Transverse colon (tissue), 4 donors: ENCODE results near the gene TLR5. TPM values are rescaled to one million over a fixed set of nuclear protein-coding genes. Genes with fewer than 3 reads are reported as not detected.
A peak's percentile ranks its signal among the peaks of the same experiment; 100 is the strongest.

Experiments used
- DNase-seq: peaks from one replicate; pipeline ENCODE4 v3.0.0-alpha.2; 2019
- H3K27ac ChIP-seq, 4 donors: fragments of 200-600 bp; sonication (generic); 2 replicates each; pipeline ENCODE4 v1.5.1; 2016 to 2018; ENCODE audit warnings: inconsistent platforms in 4 of 4
- H3K27me3 ChIP-seq: fragments of 200-600 bp; sonication (generic); 2 replicates; pipeline ENCODE4 v1.5.1; 2017; ENCODE audit warnings: inconsistent platforms
- H3K36me3 ChIP-seq, 4 donors: fragments of 200-600 bp; sonication (generic); 2 replicates each; pipeline ENCODE4 v1.5.1; 2017 to 2019; ENCODE audit warnings: inconsistent platforms in 4 of 4
- H3K4me1 ChIP-seq, 4 donors: fragments of 200-600 bp; sonication (generic); 2 replicates each; pipeline ENCODE4 v1.5.1; 2017 to 2020; ENCODE audit warnings: inconsistent platforms in 4 of 4
- H3K4me3 ChIP-seq, 4 donors: fragments of 200-600 bp; sonication (generic); 1 replicate in 1 of 4; 2 replicates in 3 of 4; pipeline versions ENCODE4 v1.5.1 to v1.6.1; 2017 to 2019; ENCODE audit warnings: inconsistent platforms in 4 of 4
- H3K9me3 ChIP-seq, 2 donors: fragments of 200-600 bp; sonication (generic); 2 replicates each; pipeline ENCODE4 v1.5.1; 2017 to 2019; ENCODE audit warnings: inconsistent platforms in 2 of 2
- CTCF ChIP-seq, 5 experiments: fragments of 200-600 bp in 3 of 5; fragments of 450-650 bp in 2 of 5; sonication (generic) in 3 of 5; IDR thresholded peaks; 1 replicate in 2 of 5; 2 replicates in 3 of 5; pipeline ENCODE4 v1.5.1; 2016 to 2017; ENCODE audit warnings: antibody characterized with exemption in 5 of 5, inconsistent platforms in 3 of 5, mild to moderate bottlenecking in 2 of 5, moderate library complexity in 1 of 5
- EP300 ChIP-seq: sonication (generic); formaldehyde crosslinking; IDR thresholded peaks from one replicate; pipeline ENCODE4 v1.6.1; 2017; ENCODE audit warnings: antibody characterized with exemption, low read depth
- POLR2A ChIP-seq: fragments of 450-650 bp; IDR thresholded peaks from one replicate; pipeline ENCODE4 v1.6.1; 2016; ENCODE audit warnings: antibody characterized with exemption, mild to moderate bottlenecking, moderate library complexity
- POLR2AphosphoS5 ChIP-seq, 3 donors: sonication (generic); formaldehyde crosslinking; IDR thresholded peaks; one replicate each; pipeline ENCODE4 v1.6.1; 2016; ENCODE audit warnings: antibody characterized with exemption in 3 of 3
- WGBS, 2 donors: methylation state at CpG; one replicate each; pipeline ENCODE4 v1.1.5; 2018; ENCODE audit warnings: low coverage in 1 of 2; 5-methylcytosine and 5-hydroxymethylcytosine counted together
- in situ Hi-C, 4 donors: fragments of 200-750 bp; cut with MboI; loops; one replicate each; pipeline versions ENCODE4 v1.15.0 to v1.15.1; 2017; ENCODE audit warnings: low sequenced_read_pairs in 3 of 4, low pct_ligation_motif_present in 1 of 4, low pct_unique_long_range_greater_than_20kb in 1 of 4
- intact Hi-C: fragments of 100-400 bp; cut with DNase I; formaldehyde crosslinking; loops from one replicate; pipeline ENCODE4 v1.15.1; 2023; ENCODE audit warnings: low total_unique reads
- total RNA-seq, 4 donors: library from RNA; depleted of rRNA; stranded (reverse); fragments of >200 nt; gene quantifications; one replicate each; pipeline ENCODE4 v1.1.0, GENCODE V29; 2016

TLR5 gene
- total RNA-seq, 4 donors from 2014 or later, result 1.9 to 9.4 (median 3.8) TPM; not detected in 1

- H3K4me1 ChIP-seq, result peaks cover 0 to 19% (median 10%) of the 10 kb centered on the region in 4 donors
- intact Hi-C loops, result loop anchor here (10.0 kb wide), 1 partner anchor 328 kb away; no protein-coding TSS in a partner anchor
- no peak for TF ChIP-seq EP300
- no peak for TF ChIP-seq POLR2A
- no peak for TF ChIP-seq POLR2AphosphoS5 (IDR thresholded peaks at IDR 0.05)
- no peak for TF ChIP-seq CTCF (IDR thresholded peaks at IDR 0.05)
- no peaks in the 10 kb centered on the region for H3K27me3 ChIP-seq
- peak overlapping the region in 1 of 4 donors; percentile 87 for H3K27ac ChIP-seq
- no peaks in the 10 kb centered on the region for H3K36me3 ChIP-seq
- no peak for DNase-seq
- WGBS, 2 donors, result 87 to 88% methylated on average over 3 to 8 of the region's 8 CpGs
- in situ Hi-C loops, result loop anchor here in 2 of 4 donors (10.0 kb wide), 1 partner anchor 288 kb away; no protein-coding TSS in a partner anchor
- no peaks in the 10 kb centered on the region for H3K9me3 ChIP-seq
- no peak overlapping the region for H3K4me3 ChIP-seq
These were observed 60.1 kb downstream of the TLR5 start for GRCh38 chr1:223082914-223083313.

GRCh38 chr1:223081181-223081994, 61.7 kb downstream of the TLR5 start:
- no peaks in the 10 kb centered on the region for H3K36me3 ChIP-seq
- in situ Hi-C loops (loop anchor here in 2 of 4 donors (10.0 kb wide), 1 partner anchor 287 kb away; no protein-coding TSS in a partner anchor), intact Hi-C loops (loop anchor here (1.0 to 10.0 kb wide), 2 partner anchors 290 to 327 kb away; no protein-coding TSS in a partner anchor)
- H3K9me3 ChIP-seq, result no peaks in the 10 kb centered on the region
- H3K27me3 ChIP-seq, result no peaks in the 10 kb centered on the region
- peak overlapping the region; percentile 17 to 49 (median 25) for H3K4me3 ChIP-seq
- WGBS, 2 donors, result 5% methylated on average over 28 of the region's 33 CpGs; no CpG with 5 or more reads in 1 of the 2 donors
- H3K4me1 ChIP-seq, result peaks cover 0 to 12% (median 3%) of the 10 kb centered on the region in 4 donors
- peak overlapping the region; percentile 60 to 76 (median 64) for H3K27ac ChIP-seq
- peak; percentile 85 for DNase-seq
- TF ChIP-seq POLR2AphosphoS5 (IDR thresholded peaks at IDR 0.05) (peak in 1 of 3 donors; percentile 23), CTCF (IDR thresholded peaks at IDR 0.05) (peak; percentile 92 to 97 (median 94)), POLR2A (no peak)

GRCh38 chr1:223079498-223079897, 63.5 kb downstream of the TLR5 start:
- in situ Hi-C loops, result no loop called here
- 92% methylated on average over 7 of the region's 7 CpGs; no CpG with 5 or more reads in 1 of the 2 donors for WGBS, 2 donors
- H3K36me3 ChIP-seq, result no peaks in the 10 kb centered on the region
- H3K4me3 ChIP-seq, result no peak overlapping the region
- no peaks in the 10 kb centered on the region for H3K27me3 ChIP-seq
- no peak for DNase-seq
- no peak for TF ChIP-seq POLR2A
- no peak for TF ChIP-seq CTCF (IDR thresholded peaks at IDR 0.05)
- no peak for TF ChIP-seq POLR2AphosphoS5 (IDR thresholded peaks at IDR 0.05)
- no peak for TF ChIP-seq EP300
- intact Hi-C loops, result no loop called here
- H3K4me1 ChIP-seq, result peaks cover 0 to 17% (median 3%) of the 10 kb centered on the region in 4 donors
- H3K27ac ChIP-seq, result no peak overlapping the region
- H3K9me3 ChIP-seq, result no peaks in the 10 kb centered on the region

GRCh38 chr1:223077247-223077833, 65.7 kb downstream of the TLR5 start:
- in situ Hi-C loops, result no loop called here
- Histone ChIP-seq H3K36me3 (no peaks in the 10 kb centered on the region), H3K27ac (no peak overlapping the region), H3K9me3 (no peaks in the 10 kb centered on the region), H3K27me3 (no peaks in the 10 kb centered on the region), H3K4me1 (peaks cover 0 to 17% (median 5%) of the 10 kb centered on the region in 4 donors), H3K4me3 (no peak overlapping the region)
- no peak for DNase-seq
- no peak for TF ChIP-seq POLR2AphosphoS5 (IDR thresholded peaks at IDR 0.05)
- no peak for TF ChIP-seq POLR2A
- TF ChIP-seq CTCF (IDR thresholded peaks at IDR 0.05), result no peak
- no peak for TF ChIP-seq EP300
- 36 to 67% methylated on average over 3 to 16 of the region's 16 CpGs for WGBS, 2 donors
- intact Hi-C loops, result no loop called here
